B cell (primary cell): ENCODE results near the gene NPAS3. TPM values are rescaled to one million over a fixed set of nuclear protein-coding genes. Genes with fewer than 3 reads are reported as not detected.

Source experiments
- ATAC-seq: fragments of 200-7000 bp; cut with Tn5 transposase; one replicate; pipeline ENCODE4 v1.10.0; 2021; ENCODE audit warnings: low read depth, mild to moderate bottlenecking, moderate number of reproducible peaks, moderate library complexity
- CTCF ChIA-PET: fragments of 350-600 bp; sonication (Branson Sonifier 250); formaldehyde crosslinking; loops from one replicate; lab custom pipeline; 2021; ENCODE audit warnings: antibody characterized with exemption, inconsistent platforms; lab: Charles Lee
- POLR2A ChIA-PET: fragments of 350-600 bp; sonication (Branson Sonifier 250); formaldehyde crosslinking; loops from one replicate; lab custom pipeline; 2021; ENCODE audit warnings: antibody characterized with exemption; lab: Charles Lee
- DNase-seq: peaks from one replicate; pipeline ENCODE4 v3.0.0; 2013
- H2AFZ ChIP-seq: 2 replicates; pipeline ENCODE4 v1.6.1; 2012; ENCODE audit warnings: mild to moderate bottlenecking, low read depth, low read length; ENCODE audit not compliant: insufficient read depth, poor library complexity, severe bottlenecking
- H3K27ac ChIP-seq, 2 donors: 1 replicate in 1 of 2; 2 replicates in 1 of 2; pipeline ENCODE4 v1.5.1; 2012 to 2013; ENCODE audit warnings: low read length in 2 of 2, mild to moderate bottlenecking in 2 of 2, moderate library complexity in 1 of 2
- H3K27me3 ChIP-seq, 4 experiments: fragments of 200-600 bp in 1 of 4; sonication (generic) in 1 of 4; replicated peaks in 1 of 4; 1 replicate in 2 of 4; 2 replicates in 2 of 4; pipeline versions ENCODE4 v1.6.1 to v1.7.0; 2013 to 2016; ENCODE audit warnings: low read length in 3 of 4, mild to moderate bottlenecking in 2 of 4, mixed read lengths in 1 of 4, moderate library complexity in 1 of 4; ENCODE audit not compliant: insufficient read depth in 4 of 4, control insufficient read depth in 3 of 4; ENCODE audit errors: control extremely low read depth in 1 of 4
- H3K36me3 ChIP-seq, 2 experiments: replicated peaks in 1 of 2; 1 replicate in 1 of 2; 2 replicates in 1 of 2; pipeline versions ENCODE4 v1.6.1 to v1.7.1; 2013; ENCODE audit warnings: low read length in 1 of 2; ENCODE audit not compliant: insufficient read depth in 2 of 2, control insufficient read depth in 1 of 2; ENCODE audit errors: control extremely low read depth in 1 of 2, extremely low read depth in 1 of 2
- H3K4me1 ChIP-seq, 2 donors: fragments of 200-600 bp in 1 of 2; sonication (generic) in 1 of 2; 1 replicate in 1 of 2; 2 replicates in 1 of 2; pipeline versions ENCODE4 v1.5.1 to v1.6.1; 2013 to 2017; ENCODE audit warnings: low read length in 2 of 2; ENCODE audit not compliant: control insufficient read depth in 2 of 2, insufficient read depth in 2 of 2
- H3K4me2 ChIP-seq: replicated peaks from 2 replicates; pipeline ENCODE3; 2012; ENCODE audit warnings: mild to moderate bottlenecking, low read depth, low read length; ENCODE audit not compliant: poor library complexity, severe bottlenecking
- H3K4me3 ChIP-seq, 5 experiments: fragments of 200-600 bp in 1 of 5; sonication (generic) in 1 of 5; 1 replicate in 3 of 5; 2 replicates in 2 of 5; pipeline versions ENCODE4 v1.5.1 to v1.7.0; 2011 to 2016; ENCODE audit warnings: low read length in 4 of 5, mild to moderate bottlenecking in 4 of 5, low read depth in 2 of 5, control low read depth in 1 of 5, moderate library complexity in 1 of 5; ENCODE audit not compliant: insufficient read depth in 1 of 5; ENCODE audit errors: control extremely low read depth in 1 of 5, extremely low read depth in 1 of 5
- H3K79me2 ChIP-seq: fragments of 200-600 bp; sonication (generic); one replicate; pipeline ENCODE4 v1.6.0; 2016; ENCODE audit warnings: low read length; ENCODE audit not compliant: control insufficient read depth, insufficient read depth
- H3K9ac ChIP-seq: fragments of 200-600 bp; sonication (generic); 2 replicates; pipeline ENCODE4 v1.6.1; 2017; ENCODE audit warnings: mild to moderate bottlenecking, low read length, moderate library complexity
- H3K9me3 ChIP-seq, 3 donors: one replicate each; pipeline versions ENCODE4 v1.6.1 to v1.7.1; 2013; ENCODE audit warnings: low read length in 2 of 3; ENCODE audit not compliant: control insufficient read depth in 2 of 3, insufficient read depth in 1 of 3; ENCODE audit errors: control extremely low read depth in 1 of 3
- H4K20me1 ChIP-seq: 2 replicates; pipeline ENCODE4 v1.6.0; 2012; ENCODE audit warnings: mild to moderate bottlenecking, low read length; ENCODE audit not compliant: insufficient read depth, control insufficient read depth, poor library complexity, severe bottlenecking
- H3K27ac Mint-ChIP-seq: one replicate; pipeline ENCODE4 v1.8.0; 2021; ENCODE audit warnings: mixed read lengths
- H3K27me3 Mint-ChIP-seq: one replicate; pipeline ENCODE4 v1.8.0; 2021; ENCODE audit warnings: mixed read lengths
- H3K4me1 Mint-ChIP-seq: one replicate; pipeline ENCODE4 v1.8.0; 2021; ENCODE audit warnings: mixed read lengths
- H3K4me3 Mint-ChIP-seq: one replicate; pipeline ENCODE4 v1.8.0; 2021; ENCODE audit warnings: mixed read lengths
- H3K9me3 Mint-ChIP-seq: one replicate; pipeline ENCODE4 v1.8.0; 2022; ENCODE audit warnings: mixed read lengths; ENCODE audit not compliant: insufficient read depth
- CTCF ChIP-seq: fragments of 200-600 bp; IDR thresholded peaks from one replicate; pipeline ENCODE4 v1.8.0; 2022; ENCODE audit warnings: antibody characterized with exemption, mild to moderate bottlenecking
- EZH2 ChIP-seq: IDR thresholded peaks from 2 replicates; pipeline ENCODE4 v1.6.1; 2012; ENCODE audit warnings: borderline replicate concordance, low read depth, mild to moderate bottlenecking, moderate library complexity, low read length; ENCODE audit not compliant: insufficient read depth, poor library complexity, severe bottlenecking
- whole genome bisulfite sequencing: methylation state at CpG from one replicate; pipeline ENCODE4 v1.1.5; 2013; ENCODE audit warnings: missing lambda C conversion rate; ENCODE audit not compliant: insufficient coverage; 5-methylcytosine and 5-hydroxymethylcytosine counted together
- intact Hi-C: fragments of 100-400 bp; cut with micrococcal nuclease; formaldehyde crosslinking; loops from one replicate; pipeline ENCODE4 v1.10.0; 2022
- polyA plus RNA-seq: library from polyadenylated mRNA; depleted of rRNA; stranded (reverse); fragments of >200 nt; gene quantifications from 2 replicates; pipeline ENCODE4 v1.2.3, GENCODE V29; 2012
- total RNA-seq, 2 donors: library from RNA; stranded (reverse); fragments of 120-200 nt in 1 of 2; gene quantifications; 1 replicate in 1 of 2; 2 replicates in 1 of 2; pipeline versions ENCODE4 v1.2.3 to v1.2.4, GENCODE V29; 2013 to 2022

Gene NPAS3
- total and polyA plus RNA-seq, 2 donors (not counting 1 experiment from before 2014, with no cell fraction given), result not detected

GRCh38 chr14:33359288-33359881, 420.7 kb downstream of the NPAS3 start:
- H3K36me3 ChIP-seq, result no peaks in the 10 kb centered on the region
- H4K20me1 ChIP-seq, result no peaks in the 10 kb centered on the region
- no peak overlapping the region for H3K27ac Mint-ChIP-seq
- ATAC-seq (no peak), DNase-seq (no peak)
- intact Hi-C loops, result no loop called here
- H3K4me3 ChIP-seq, result no peak overlapping the region
- H3K79me2 ChIP-seq, result no peaks in the 10 kb centered on the region
- H3K27ac ChIP-seq, result no peak overlapping the region
- no peaks in the 10 kb centered on the region for H3K27me3 ChIP-seq
- no peak overlapping the region for H2AFZ ChIP-seq
- peaks cover 2% of the 10 kb centered on the region for H3K9me3 Mint-ChIP-seq
- no peak overlapping the region for H3K4me2 ChIP-seq
- TF ChIP-seq CTCF (no peak), EZH2 (no peak)
- ChIA-PET POLR2A (no interaction called here), CTCF (no interaction called here)
- no peaks in the 10 kb centered on the region for H3K27me3 Mint-ChIP-seq
- H3K9me3 ChIP-seq, result peaks cover 0 to 8% (median 0%) of the 10 kb centered on the region in 3 donors
- no peak overlapping the region for H3K9ac ChIP-seq
- H3K4me1 Mint-ChIP-seq, result no peaks in the 10 kb centered on the region
- H3K4me1 ChIP-seq, result no peaks in the 10 kb centered on the region
- H3K4me3 Mint-ChIP-seq, result no peak overlapping the region
- WGBS, result 97% methylated on average over 5 of the region's 7 CpGs

- H3K9ac ChIP-seq, result no peak overlapping the region
- H3K27ac ChIP-seq, result no peak overlapping the region
- H2AFZ ChIP-seq, result no peak overlapping the region
- H3K9me3 ChIP-seq, result peaks cover 0 to 7% (median 0%) of the 10 kb centered on the region in 3 donors
- H3K27me3 Mint-ChIP-seq, result no peaks in the 10 kb centered on the region
- ATAC-seq (no peak), DNase-seq (no peak)
- TF ChIP-seq CTCF, result no peak
- TF ChIP-seq EZH2, result no peak
- POLR2A ChIA-PET, result no interaction called here
- H3K4me2 ChIP-seq, result no peak overlapping the region
- H3K27ac Mint-ChIP-seq, result no peak overlapping the region
- H3K27me3 ChIP-seq, result no peaks in the 10 kb centered on the region
- intact Hi-C loops, result no loop called here
- no peaks in the 10 kb centered on the region for H3K9me3 Mint-ChIP-seq
- H3K36me3 ChIP-seq, result no peaks in the 10 kb centered on the region
- H4K20me1 ChIP-seq, result no peaks in the 10 kb centered on the region
- WGBS, result 93% methylated on average over 2 of the region's 6 CpGs
- no peak overlapping the region for H3K4me3 Mint-ChIP-seq
- H3K4me1 Mint-ChIP-seq, result no peaks in the 10 kb centered on the region
- no peaks in the 10 kb centered on the region for H3K4me1 ChIP-seq
- CTCF ChIA-PET, result no interaction called here
- no peak overlapping the region for H3K4me3 ChIP-seq
- no peaks in the 10 kb centered on the region for H3K79me2 ChIP-seq
Observed at GRCh38 chr14:33362934-33363333, 424.3 kb downstream of the NPAS3 start.
